Activated CD4-positive, alpha-beta T cell treated with anti-CD3 and anti-CD28 coated beads, Interleukin-2, amount 50 U/mL, for 4 hours (primary cell): ENCODE measurements around the gene NR1H2.
"Not testable (repeated sequence)": the region's sequence is repeated elsewhere in the genome, so short reads cannot be mapped to it uniquely, and the experiment has no call there.

Source experiments
- DNase-seq, 2 experiments: peaks; one replicate each; pipeline ENCODE4 v3.0.0-alpha.2; 2020

NR1H2 gene

GRCh38 chr19:50376166-50377050 lies at the start of gene NR1H2:
TSS of gene NR1H2 (plus strand) at chr19:50376457. CDS start at chr19:50377606, 1,149 bp downstream.
- peak; percentile 91 for DNase-seq

- no peak for DNase-seq
These were observed 49.2 kb upstream of the NR1H2 start for GRCh38 chr19:50327013-50327412.

- DNase-seq, result no peak
These were observed 48.6 kb upstream of the NR1H2 start for GRCh38 chr19:50327461-50328223.

- DNase-seq, result no peak
These were observed 47.9 kb upstream of the NR1H2 start for GRCh38 chr19:50328224-50328872.

- DNase-seq, result no peak
These were observed 47.4 kb upstream of the NR1H2 start for GRCh38 chr19:50328873-50329145.

GRCh38 chr19:50329146-50329925 lies 46.9 kb upstream of the NR1H2 start, which contains the start of gene KCNC3:
TSS of gene KCNC3 (minus strand) at chr19:50329377. CDS start at chr19:50329082, 295 bp downstream.
- peak; percentile 95 for DNase-seq

GRCh38 chr19:50329926-50330294 lies 46.3 kb upstream of the NR1H2 start:
- DNase-seq, result not testable (repeated sequence)

GRCh38 chr19:50330365-50331078 lies 45.7 kb upstream of the NR1H2 start:
- peak; percentile 56 to 67 for DNase-seq

- no peak for DNase-seq
These were observed 44.9 kb upstream of the NR1H2 start for GRCh38 chr19:50331221-50331993.

GRCh38 chr19:50331994-50332243 lies 44.3 kb upstream of the NR1H2 start:
- no peak for DNase-seq

GRCh38 chr19:50332244-50333038 lies 43.8 kb upstream of the NR1H2 start:
- no peak for DNase-seq

- DNase-seq, result peak; percentile 89 to 92
These were observed 43.0 kb upstream of the NR1H2 start for GRCh38 chr19:50333235-50333736.

GRCh38 chr19:50333737-50334617 lies 42.3 kb upstream of the NR1H2 start:
- peak; percentile 69 to 74 for DNase-seq

- DNase-seq, result no peak
These were observed 41.4 kb upstream of the NR1H2 start for GRCh38 chr19:50334741-50335421.

GRCh38 chr19:50337031-50337430 lies 39.2 kb upstream of the NR1H2 start:
- not testable (repeated sequence) for DNase-seq

- DNase-seq, result no peak
These were observed 35.9 kb upstream of the NR1H2 start for GRCh38 chr19:50340331-50340730.

- DNase-seq, result no peak
These were observed 35.1 kb upstream of the NR1H2 start for GRCh38 chr19:50341091-50341564.

- DNase-seq, result no peak
These were observed 31.5 kb upstream of the NR1H2 start for GRCh38 chr19:50344661-50345318.
